Nephron progenitor cell (in vitro differentiated cells): ENCODE measurements around the gene PCLAF.
"Not testable (repeated sequence)": the region's sequence is repeated elsewhere in the genome, so short reads cannot be mapped to it uniquely, and the experiment has no call there.

Experiments used
- DNase-seq: peaks from one replicate; pipeline ENCODE4 v3.0.0; 2021
- H3K27ac Mint-ChIP-seq: 2 replicates; pipeline ENCODE4 v1.8.0; 2021; ENCODE audit warnings: mild to moderate bottlenecking, moderate library complexity, mixed read lengths
- H3K27me3 Mint-ChIP-seq: 2 replicates; pipeline ENCODE4 v1.8.0; 2021; ENCODE audit warnings: mild to moderate bottlenecking, low read depth, mixed read lengths; ENCODE audit not compliant: poor library complexity
- H3K36me3 Mint-ChIP-seq: 2 replicates; pipeline ENCODE4 v1.8.0; 2021; ENCODE audit warnings: low read depth, mixed read lengths
- H3K4me1 Mint-ChIP-seq: 2 replicates; pipeline ENCODE4 v1.8.0; 2021; ENCODE audit warnings: mixed read lengths
- H3K4me3 Mint-ChIP-seq: 2 replicates; pipeline ENCODE4 v1.8.0; 2021; ENCODE audit warnings: mild to moderate bottlenecking, moderate library complexity, mixed read lengths
- H3K9me3 Mint-ChIP-seq: 2 replicates; pipeline ENCODE4 v1.8.0; 2021; ENCODE audit warnings: mild to moderate bottlenecking, moderate library complexity, mixed read lengths
- CTCF ChIP-seq: fragments of 200-600 bp; sonication (generic); IDR thresholded peaks from 2 replicates; pipeline ENCODE4 v1.5.0; 2021; ENCODE audit warnings: antibody characterized with exemption

PCLAF gene

GRCh38 chr15:64333986-64334929, 47.0 kb downstream of the PCLAF start:
- DNase-seq = no peak
- H3K36me3 Mint-ChIP-seq = peaks cover 18% of the 10 kb centered on the region
- no peak overlapping the region for H3K27ac Mint-ChIP-seq
- no peak overlapping the region for H3K4me3 Mint-ChIP-seq
- H3K27me3 Mint-ChIP-seq = no peaks in the 10 kb centered on the region
- H3K9me3 Mint-ChIP-seq = peaks cover 9% of the 10 kb centered on the region
- H3K4me1 Mint-ChIP-seq = no peaks in the 10 kb centered on the region
- no peak for TF ChIP-seq CTCF

- no peak overlapping the region for H3K4me3 Mint-ChIP-seq
- no peak overlapping the region for H3K27ac Mint-ChIP-seq
- DNase-seq = no peak
- H3K36me3 Mint-ChIP-seq = peaks cover 12% of the 10 kb centered on the region
- H3K4me1 Mint-ChIP-seq = no peaks in the 10 kb centered on the region
- no peaks in the 10 kb centered on the region for H3K27me3 Mint-ChIP-seq
- H3K9me3 Mint-ChIP-seq = peaks cover 9% of the 10 kb centered on the region
- no peak for TF ChIP-seq CTCF
Observed at GRCh38 chr15:64333516-64333915, 47.7 kb downstream of the PCLAF start.

GRCh38 chr15:64331668-64332067, 49.6 kb downstream of the PCLAF start:
- H3K27me3 Mint-ChIP-seq, H3K27ac Mint-ChIP-seq, DNase-seq, H3K4me3 Mint-ChIP-seq, H3K9me3 Mint-ChIP-seq, H3K4me1 Mint-ChIP-seq: not testable (repeated sequence)
- peaks cover 12% of the 10 kb centered on the region for H3K36me3 Mint-ChIP-seq

GRCh38 chr15:64326975-64327374, 54.3 kb downstream of the PCLAF start:
- DNase-seq, H3K36me3 Mint-ChIP-seq, H3K27me3 Mint-ChIP-seq, H3K9me3 Mint-ChIP-seq, H3K27ac Mint-ChIP-seq, H3K4me1 Mint-ChIP-seq: not testable (repeated sequence)
- peak overlapping the region; percentile 30 for H3K4me3 Mint-ChIP-seq

GRCh38 chr15:64326458-64326857, 54.8 kb downstream of the PCLAF start:
- not testable (repeated sequence) for H3K27me3 Mint-ChIP-seq, DNase-seq, H3K9me3 Mint-ChIP-seq, H3K36me3 Mint-ChIP-seq, H3K27ac Mint-ChIP-seq
- H3K4me3 Mint-ChIP-seq = peak overlapping the region; percentile 78
- H3K4me1 Mint-ChIP-seq = peaks cover 11% of the 10 kb centered on the region

- Mint-ChIP-seq H3K4me1 (peaks cover 19% of the 10 kb centered on the region), H3K27me3 (no peaks in the 10 kb centered on the region), H3K36me3 (no peaks in the 10 kb centered on the region), H3K9me3 (peaks cover 4% of the 10 kb centered on the region), H3K4me3 (no peak overlapping the region), H3K27ac (no peak overlapping the region)
- DNase-seq = no peak
- no peak for TF ChIP-seq CTCF
Observed at GRCh38 chr15:64324165-64324877, 56.9 kb downstream of the PCLAF start.

- TF ChIP-seq CTCF = no peak
- no peak for DNase-seq
- Mint-ChIP-seq H3K9me3 (peaks cover 13% of the 10 kb centered on the region), H3K27me3 (peaks cover 2% of the 10 kb centered on the region), H3K27ac (peak overlapping the region; percentile 92), H3K4me1 (peaks cover 8% of the 10 kb centered on the region), H3K4me3 (no peak overlapping the region), H3K36me3 (peaks cover 12% of the 10 kb centered on the region)
Observed at GRCh38 chr15:64315216-64315615, 66.0 kb downstream of the PCLAF start.
